H1 (cell line): Measurements from ENCODE around the gene FMO3. TPM values are rescaled to one million over a fixed set of nuclear protein-coding genes. Genes with fewer than 3 reads are reported as not detected.

Experiments used
- CTCF ChIA-PET: fragments of 300-600 bp; sonication (Branson Sonifier 250); formaldehyde crosslinking; loops from one replicate; lab custom pipeline; 2021; ENCODE audit not compliant: partially characterized antibody; lab: Charles Lee
- POLR2A ChIA-PET: fragments of 300-600 bp; sonication (Branson Sonifier 250); formaldehyde crosslinking; loops from one replicate; lab custom pipeline; 2021; ENCODE audit warnings: inconsistent platforms; ENCODE audit not compliant: partially characterized antibody; lab: Charles Lee
- DNase-seq, 2 experiments: peaks; one replicate each; pipeline versions ENCODE4 v3.0.0 to v3.0.0-alpha.2; 2010 to 2022; ENCODE audit warnings: low spot score in 2 of 2, low read depth in 1 of 2, mixed read lengths in 1 of 2
- FAIRE-seq: peaks from 2 replicates; lab custom pipeline; 2011; peaks lifted over from hg19 to GRCh38; lab: Jason Lieb, UNC
- H2AFZ ChIP-seq: 2 replicates; pipeline ENCODE4 v1.8.1; 2012; ENCODE audit warnings: low read length, inconsistent platforms
- H2AK5ac ChIP-seq: 2 replicates; pipeline ENCODE4 v1.6.1; 2013; ENCODE audit warnings: low read depth, low read length
- H2BK120ac ChIP-seq: replicated peaks from 2 replicates; pipeline ENCODE3; 2013; ENCODE audit warnings: low read depth, low read length, inconsistent platforms
- H2BK12ac ChIP-seq: 2 replicates; pipeline ENCODE4 v1.6.1; 2013; ENCODE audit warnings: low read depth, low read length
- H2BK15ac ChIP-seq: 2 replicates; pipeline ENCODE4 v1.6.1; 2013; ENCODE audit warnings: low read length
- H2BK20ac ChIP-seq: 2 replicates; pipeline ENCODE4 v1.6.1; 2013; ENCODE audit warnings: low read length
- H2BK5ac ChIP-seq: 2 replicates; pipeline ENCODE4 v1.6.1; 2013; ENCODE audit warnings: low read depth, low read length
- H3K14ac ChIP-seq: 2 replicates; pipeline ENCODE4 v1.6.1; 2013; ENCODE audit warnings: inconsistent platforms; ENCODE audit not compliant: insufficient read length
- H3K18ac ChIP-seq: 2 replicates; pipeline ENCODE4 v1.6.1; 2013; ENCODE audit warnings: low read length; ENCODE audit errors: extremely low read depth
- H3K23ac ChIP-seq: 2 replicates; pipeline ENCODE4 v1.6.1; 2013; ENCODE audit warnings: inconsistent platforms; ENCODE audit not compliant: insufficient read length
- H3K23me2 ChIP-seq: 2 replicates; pipeline ENCODE4 v1.6.1; 2013; ENCODE audit warnings: low read depth, low read length
- H3K27ac ChIP-seq: 2 replicates; pipeline ENCODE4 v1.6.1; 2011; ENCODE audit warnings: low read depth, low read length, inconsistent platforms
- H3K27me3 ChIP-seq, 4 experiments: replicated peaks in 1 of 4; 1 replicate in 1 of 4; 2 replicates in 3 of 4; pipeline versions ENCODE4 v1.6.1 to v1.8.1; 2011 to 2013; ENCODE audit warnings: low read length in 3 of 4, mild to moderate bottlenecking in 3 of 4, inconsistent platforms in 2 of 4, mixed read lengths in 2 of 4, moderate library complexity in 1 of 4; ENCODE audit not compliant: control insufficient read depth in 3 of 4, insufficient read depth in 3 of 4; ENCODE audit errors: extremely low read depth in 1 of 4
- H3K36me3 ChIP-seq, 4 experiments: 2 replicates each; pipeline versions ENCODE4 v1.6.1 to v1.8.1; 2011 to 2013; ENCODE audit warnings: mild to moderate bottlenecking in 4 of 4, low read length in 3 of 4, moderate library complexity in 2 of 4, control low read depth in 1 of 4, inconsistent platforms in 1 of 4; ENCODE audit not compliant: insufficient read depth in 4 of 4, control insufficient read depth in 2 of 4
- H3K4ac ChIP-seq: replicated peaks from 2 replicates; pipeline ENCODE3; 2013; ENCODE audit warnings: low read length, low read depth, mixed read lengths, inconsistent platforms; ENCODE audit not compliant: insufficient read length
- H3K4me1 ChIP-seq, 4 experiments: replicated peaks in 1 of 4; 1 replicate in 1 of 4; 2 replicates in 3 of 4; pipeline versions ENCODE4 v1.6.1 to v1.8.1; 2011 to 2013; ENCODE audit warnings: low read length in 3 of 4, inconsistent platforms in 2 of 4, mixed read lengths in 1 of 4; ENCODE audit not compliant: insufficient read depth in 4 of 4, control insufficient read depth in 3 of 4
- H3K4me2 ChIP-seq, 2 experiments: 2 replicates each; pipeline versions ENCODE4 v1.6.1 to v1.8.1; 2011 to 2013; ENCODE audit warnings: low read depth in 2 of 2, low read length in 2 of 2, control low read depth in 1 of 2, inconsistent platforms in 1 of 2, mild to moderate bottlenecking in 1 of 2; ENCODE audit not compliant: insufficient read depth in 1 of 2
- H3K4me3 ChIP-seq, 4 experiments: fragments of 200-600, 300-600 bp in 1 of 4; sonication (generic), shearing (Covaris generic), sonication (Bioruptor Twin) in 1 of 4; 2 replicates each; pipeline versions ENCODE4 v1.5.1 to v1.8.1; 2011 to 2016; ENCODE audit warnings: low read length in 4 of 4, low read depth in 3 of 4, control low read depth in 2 of 4, inconsistent platforms in 2 of 4, mild to moderate bottlenecking in 2 of 4, mixed read lengths in 1 of 4, moderate library complexity in 1 of 4; ENCODE audit not compliant: insufficient read depth in 2 of 4; ENCODE audit errors: extremely low read depth in 1 of 4
- H3K56ac ChIP-seq: replicated peaks from 2 replicates; pipeline ENCODE3; 2013; ENCODE audit warnings: low read depth, mild to moderate bottlenecking, mixed read lengths, low read length, inconsistent platforms; ENCODE audit not compliant: insufficient read length
- H3K79me1 ChIP-seq: 2 replicates; pipeline ENCODE4 v1.6.1; 2013; ENCODE audit warnings: low read depth, low read length, control low read depth
- H3K79me2 ChIP-seq, 2 experiments: 2 replicates each; pipeline versions ENCODE4 v1.6.1 to v1.8.1; 2012 to 2013; ENCODE audit warnings: low read length in 2 of 2, mild to moderate bottlenecking in 2 of 2, inconsistent platforms in 1 of 2; ENCODE audit not compliant: insufficient read depth in 2 of 2, control insufficient read depth in 1 of 2
- H3K9ac ChIP-seq, 4 experiments: replicated peaks in 1 of 4; 1 replicate in 1 of 4; 2 replicates in 3 of 4; pipeline versions ENCODE4 v1.6.1 to v1.8.1; 2011 to 2013; ENCODE audit warnings: low read depth in 3 of 4, low read length in 3 of 4, control low read depth in 2 of 4, mild to moderate bottlenecking in 2 of 4, moderate library complexity in 2 of 4, inconsistent platforms in 1 of 4; ENCODE audit errors: extremely low read depth in 1 of 4
- H3K9me3 ChIP-seq, 2 experiments: 2 replicates each; pipeline versions ENCODE4 v1.6.1 to v1.8.1; 2012 to 2013; ENCODE audit warnings: mild to moderate bottlenecking in 2 of 2, moderate library complexity in 2 of 2, control low read depth in 1 of 2, inconsistent platforms in 1 of 2, low read depth in 1 of 2, low read length in 1 of 2, mixed read lengths in 1 of 2; ENCODE audit not compliant: insufficient read depth in 2 of 2
- H4K20me1 ChIP-seq, 2 experiments: replicated peaks in 1 of 2; 2 replicates each; pipeline versions ENCODE3 to v1.8.1; 2011 to 2013; ENCODE audit warnings: inconsistent platforms in 2 of 2, low read length in 2 of 2, mild to moderate bottlenecking in 1 of 2; ENCODE audit not compliant: insufficient read depth in 2 of 2, control insufficient read depth in 1 of 2
- H4K5ac ChIP-seq: 2 replicates; pipeline ENCODE4 v1.6.1; 2013; ENCODE audit warnings: low read length, low read depth, mixed read lengths, inconsistent platforms; ENCODE audit not compliant: insufficient read length
- H4K8ac ChIP-seq: 2 replicates; pipeline ENCODE4 v1.8.0; 2013; ENCODE audit warnings: mild to moderate bottlenecking, moderate library complexity, low read length, inconsistent platforms; ENCODE audit not compliant: insufficient read depth; ENCODE audit errors: extremely low read depth
- H4K91ac ChIP-seq: replicated peaks from 2 replicates; pipeline ENCODE3; 2013; ENCODE audit warnings: low read length, mixed read lengths, inconsistent platforms; ENCODE audit not compliant: insufficient read length
- BCL11A ChIP-seq, 2 experiments: IDR thresholded peaks; one replicate each; pipeline ENCODE4 v1.6.1; 2011; ENCODE audit warnings: low read depth in 2 of 2, low read length in 2 of 2, mild to moderate bottlenecking in 2 of 2
- EZH2 ChIP-seq: fragments of 200-600 bp; sonication (generic); IDR thresholded peaks from 2 replicates; pipeline ENCODE4 v1.7.1; 2012; ENCODE audit warnings: low read depth, mild to moderate bottlenecking, moderate library complexity, low read length, inconsistent platforms; ENCODE audit not compliant: severe bottlenecking
- TEAD4 ChIP-seq: IDR thresholded peaks from 2 replicates; pipeline ENCODE4 v1.6.1; 2012; ENCODE audit warnings: low read depth, low read length, inconsistent platforms, mixed read lengths
- WGBS, 2 experiments: shearing (Covaris generic) in 1 of 2; methylation state at CpG; one replicate each; pipeline versions ENCODE4 v1.1.6 to v1.1.7; 2013 to 2015; ENCODE audit warnings: low lambda C conversion rate in 2 of 2, mixed read lengths in 2 of 2, inconsistent platforms in 1 of 2, low coverage in 1 of 2, missing lambda C conversion rate in 1 of 2; ENCODE audit not compliant: insufficient replicate concordance in 2 of 2, insufficient coverage in 1 of 2, insufficient read length in 1 of 2; ENCODE audit errors: extremely low coverage in 1 of 2, missing lambda C conversion rate in 1 of 2; 5-methylcytosine and 5-hydroxymethylcytosine counted together
- polyA plus RNA-seq, 7 experiments: library from polyadenylated mRNA; depleted of rRNA in 3 of 7; stranded (reverse) in 5 of 7; unstranded in 2 of 7; fragments of >200 nt in 5 of 7; fragments of 200-250 nt in 2 of 7; gene quantifications; 1 replicate in 5 of 7; 2 replicates in 1 of 7; 4 replicates in 1 of 7; pipeline versions ENCODE4 v1.2.1 to v1.2.3, GENCODE V29; 2011 to 2013; ENCODE audit warnings: missing spikeins in 2 of 7, mixed read lengths in 2 of 7
- total RNA-seq: library from RNA; stranded (reverse); fragmentation: NEBNext Ultra II Directional; extraction: Animal tissue kit (Norgen Biotek cat#: 25700); gene quantifications from 2 replicates; pipeline ENCODE4 v1.2.1, GENCODE V29; 2021

Gene FMO3
- total and polyA plus RNA-seq, 2 of the 8 experiments (the other 6 are each of a cell fraction or from before 2014, with no cell fraction given): not detected

- ChIA-PET POLR2A (no interaction called here), CTCF (interaction anchor here (1.4 kb wide), 1 partner anchor 9 kb away, joined by 4 read pairs; no protein-coding TSS in a partner anchor)
These were observed 59.5 kb downstream of the FMO3 start for GRCh38 chr1:171150156-171150555.

More at GRCh38 chr1:171150156-171150555, 59.5 kb downstream of the FMO3 start:
- H2BK20ac ChIP-seq: no peak overlapping the region
- H3K14ac ChIP-seq: no peak overlapping the region
- H2BK120ac ChIP-seq: no peak overlapping the region
- no peak overlapping the region for H3K4me3 ChIP-seq
- FAIRE-seq: no peak
- no peak overlapping the region for H3K4ac ChIP-seq
- no peak overlapping the region for H2BK15ac ChIP-seq
- no peaks in the 10 kb centered on the region for H4K20me1 ChIP-seq
- no peaks in the 10 kb centered on the region; a peak in 1 of 8 replicates for H3K36me3 ChIP-seq
- H2BK5ac ChIP-seq: no peak overlapping the region
- no peaks in the 10 kb centered on the region for H3K4me1 ChIP-seq
- no peak for TF ChIP-seq EZH2
- TF ChIP-seq BCL11A (IDR thresholded peaks at IDR 0.05; ENCODE audit: low read depth in 2 of 2, low read length in 2 of 2): no peak
- no peak for TF ChIP-seq TEAD4
- no peak for DNase-seq
- no peak overlapping the region for H4K8ac ChIP-seq
- no peak overlapping the region for H3K4me2 ChIP-seq
- no peak overlapping the region for H3K56ac ChIP-seq
- WGBS, 2 experiments: 85% methylated on average over 1 of the region's 1 CpG; no CpG with 5 or more reads in 1 of the 2 experiments
- no peaks in the 10 kb centered on the region for H3K27me3 ChIP-seq
- no peak overlapping the region for H3K9ac ChIP-seq
- H3K79me2 ChIP-seq: no peaks in the 10 kb centered on the region
- no peaks in the 10 kb centered on the region for H3K79me1 ChIP-seq
- no peak overlapping the region for H3K18ac ChIP-seq
- H3K23ac ChIP-seq: no peak overlapping the region
- H3K23me2 ChIP-seq: no peaks in the 10 kb centered on the region
- H4K5ac ChIP-seq: no peak overlapping the region
- H4K91ac ChIP-seq: no peak overlapping the region
- H3K9me3 ChIP-seq: no peaks in the 10 kb centered on the region
- no peak overlapping the region for H2AFZ ChIP-seq
- H2BK12ac ChIP-seq: no peak overlapping the region
- no peak overlapping the region for H3K27ac ChIP-seq
- no peak overlapping the region for H2AK5ac ChIP-seq
